GM13977 (cell line): Measurements from ENCODE around the gene TYW3.
A peak's percentile ranks its signal among the peaks of the same experiment; 100 is the strongest.
"Not testable (repeated sequence)": the region's sequence is repeated elsewhere in the genome, so short reads cannot be mapped to it uniquely, and the experiment has no call there.

Experiments used
- DNase-seq: peaks from one replicate; pipeline ENCODE4 v3.0.0; 2012; ENCODE audit warnings: low spot score
- CTCF ChIP-seq: IDR thresholded peaks from 2 replicates; pipeline ENCODE4 v1.5.1; 2012; ENCODE audit warnings: mild to moderate bottlenecking, control low read depth; ENCODE audit not compliant: insufficient read depth; ENCODE audit errors: extremely low read depth, missing control alignments
- in situ Hi-C: fragments of 300-500 bp; cut with MboI; formaldehyde crosslinking; loops from one replicate; pipeline ENCODE4 v1.12.0; 2022; ENCODE audit warnings: low sequenced_read_pairs, low pct_unique_long_range_greater_than_20kb, mixed read lengths, inconsistent platforms; ENCODE audit not compliant: unreplicated experiment

TYW3 gene

GRCh38 chr1:74726063-74726462 is 6.9 kb upstream of the TYW3 start:
- no peak for DNase-seq
- no peak for TF ChIP-seq CTCF
- in situ Hi-C loops: no loop called here

- in situ Hi-C loops: no loop called here
- no peak for TF ChIP-seq CTCF
- no peak for DNase-seq
These were observed 4.2 kb upstream of the TYW3 start for GRCh38 chr1:74728736-74729135.

- in situ Hi-C loops: no loop called here
- no peak for TF ChIP-seq CTCF
- no peak for DNase-seq
These were observed 3.0 kb upstream of the TYW3 start for GRCh38 chr1:74729741-74730478.

- peak; percentile 38 for DNase-seq
- in situ Hi-C loops: no loop called here
- no peak for TF ChIP-seq CTCF
These were observed 1.4 kb upstream of the TYW3 start for GRCh38 chr1:74731399-74732052.

- in situ Hi-C loops, DNase-seq: not testable (repeated sequence)
These were observed 643 bp upstream of the TYW3 start for GRCh38 chr1:74732071-74732946.

- DNase-seq: peak; percentile 49
- TF ChIP-seq CTCF: peak; percentile 72
- in situ Hi-C loops: no loop called here
These were observed 892 bp downstream of the TYW3 start for GRCh38 chr1:74733604-74734484.
